GM12873 (cell line): Measurements from ENCODE around the gene ARHGAP31.

Source experiments
- CTCF ChIP-seq: IDR thresholded peaks from 2 replicates; pipeline ENCODE4 v1.5.1; 2012; ENCODE audit warnings: low read depth, mild to moderate bottlenecking, moderate library complexity, low read length, control low read depth; ENCODE audit not compliant: insufficient read depth; ENCODE audit errors: missing control alignments

ARHGAP31 gene

GRCh38 chr3:119326976-119327375 is 32.8 kb downstream of the ARHGAP31 start:
- no peak for TF ChIP-seq CTCF

GRCh38 chr3:119329551-119329950 is 35.4 kb downstream of the ARHGAP31 start:
- TF ChIP-seq CTCF = no peak

GRCh38 chr3:119330181-119330580 is 36.0 kb downstream of the ARHGAP31 start:
- no peak for TF ChIP-seq CTCF

GRCh38 chr3:119330858-119331257 is 36.7 kb downstream of the ARHGAP31 start:
- no peak for TF ChIP-seq CTCF

GRCh38 chr3:119331661-119332060 is 37.5 kb downstream of the ARHGAP31 start:
- no peak for TF ChIP-seq CTCF

- TF ChIP-seq CTCF = no peak
Measured at GRCh38 chr3:119333773-119334509, 39.8 kb downstream of the ARHGAP31 start.

GRCh38 chr3:119336823-119337222 is 42.6 kb downstream of the ARHGAP31 start:
- no peak for TF ChIP-seq CTCF
